H9 (cell line): ENCODE data around the gene PEX7. TPM values are rescaled to one million over a fixed set of nuclear protein-coding genes. Genes with fewer than 3 reads are reported as not detected.

Experiments
- DNase-seq: peaks from one replicate; pipeline ENCODE4 v3.0.0-alpha.2; 2017
- H2AFZ ChIP-seq: one replicate; pipeline ENCODE4 v1.6.1; 2013; ENCODE audit warnings: mild to moderate bottlenecking, low read length, control low read depth, moderate library complexity
- H2AK5ac ChIP-seq: 2 replicates; pipeline ENCODE4 v1.6.1; 2013; ENCODE audit warnings: low read length, control low read depth, mixed read lengths; ENCODE audit not compliant: insufficient read length
- H2BK120ac ChIP-seq: one replicate; pipeline ENCODE4 v1.6.1; 2013; ENCODE audit warnings: low read depth, mild to moderate bottlenecking, low read length, control low read depth, inconsistent platforms; ENCODE audit not compliant: poor library complexity, severe bottlenecking
- H2BK12ac ChIP-seq: 2 replicates; pipeline ENCODE4 v1.6.1; 2013; ENCODE audit warnings: low read length, control low read depth, mixed read lengths, low read depth; ENCODE audit not compliant: insufficient read length
- H2BK15ac ChIP-seq: 2 replicates; pipeline ENCODE4 v1.6.1; 2013; ENCODE audit warnings: low read depth, low read length, control low read depth
- H2BK20ac ChIP-seq: one replicate; pipeline ENCODE4 v1.6.1; 2013; ENCODE audit warnings: low read depth, mild to moderate bottlenecking, low read length, control low read depth, inconsistent platforms; ENCODE audit not compliant: poor library complexity, severe bottlenecking
- H2BK5ac ChIP-seq: 2 replicates; pipeline ENCODE4 v1.6.1; 2013; ENCODE audit warnings: low read length, control low read depth, mixed read lengths; ENCODE audit not compliant: insufficient read length
- H3K14ac ChIP-seq: 2 replicates; pipeline ENCODE4 v1.6.1; 2013; ENCODE audit warnings: low read length, control low read depth; ENCODE audit not compliant: insufficient read depth
- H3K18ac ChIP-seq: 2 replicates; pipeline ENCODE4 v1.6.1; 2013; ENCODE audit warnings: low read depth, mild to moderate bottlenecking, mixed read lengths, low read length, control low read depth; ENCODE audit not compliant: insufficient read length
- H3K23ac ChIP-seq: 2 replicates; pipeline ENCODE4 v1.6.1; 2013; ENCODE audit warnings: low read length, control low read depth, mixed read lengths, low read depth; ENCODE audit not compliant: insufficient read length
- H3K23me2 ChIP-seq: 2 replicates; pipeline ENCODE4 v1.6.1; 2013; ENCODE audit warnings: low read depth, mild to moderate bottlenecking, mixed read lengths, low read length, control low read depth; ENCODE audit not compliant: insufficient read length, poor library complexity, severe bottlenecking
- H3K27ac ChIP-seq: 2 replicates; pipeline ENCODE4 v1.5.1; 2013; ENCODE audit warnings: low read length, control low read depth, mixed read lengths, low read depth; ENCODE audit not compliant: insufficient read length
- H3K27me3 ChIP-seq: 2 replicates; pipeline ENCODE4 v1.6.1; 2013; ENCODE audit warnings: low read length, control low read depth, inconsistent platforms; ENCODE audit not compliant: insufficient read depth
- H3K4ac ChIP-seq: 2 replicates; pipeline ENCODE4 v1.6.1; 2013; ENCODE audit warnings: low read depth, mild to moderate bottlenecking, control low read depth, inconsistent platforms, low read length, moderate library complexity
- H3K4me1 ChIP-seq: 2 replicates; pipeline ENCODE4 v1.6.1; 2013; ENCODE audit warnings: low read length, control low read depth, inconsistent platforms; ENCODE audit not compliant: insufficient read depth
- H3K4me2 ChIP-seq: 2 replicates; pipeline ENCODE4 v1.6.1; 2013; ENCODE audit warnings: low read length, control low read depth, mixed read lengths; ENCODE audit not compliant: insufficient read length, insufficient read depth
- H3K56ac ChIP-seq: 2 replicates; pipeline ENCODE4 v1.6.1; 2013; ENCODE audit warnings: low read depth, mild to moderate bottlenecking, mixed read lengths, low read length, control low read depth; ENCODE audit not compliant: insufficient read length
- H3K79me1 ChIP-seq: 2 replicates; pipeline ENCODE4 v1.6.1; 2013; ENCODE audit warnings: low read depth, mild to moderate bottlenecking, moderate library complexity, low read length, control low read depth, inconsistent platforms; ENCODE audit not compliant: insufficient read depth, poor library complexity, severe bottlenecking
- H3K79me2 ChIP-seq: 2 replicates; pipeline ENCODE4 v1.6.1; 2013; ENCODE audit warnings: low read length, control low read depth, inconsistent platforms; ENCODE audit not compliant: insufficient read depth
- H3K9ac ChIP-seq: 2 replicates; pipeline ENCODE4 v1.6.1; 2013; ENCODE audit warnings: low read length, control low read depth, mixed read lengths; ENCODE audit not compliant: insufficient read length; ENCODE audit errors: extremely low read depth
- H3K9me3 ChIP-seq: one replicate; pipeline ENCODE4 v1.6.1; 2013; ENCODE audit warnings: low read depth, low read length, inconsistent platforms; ENCODE audit not compliant: control insufficient read depth
- H3T11ph ChIP-seq: one replicate; pipeline ENCODE4 v1.6.1; 2013; ENCODE audit warnings: mild to moderate bottlenecking, low read length, control low read depth, inconsistent platforms
- H4K20me1 ChIP-seq: one replicate; pipeline ENCODE4 v1.6.1; 2013; ENCODE audit not compliant: control insufficient read depth, insufficient read length, insufficient read depth
- H4K5ac ChIP-seq: 2 replicates; pipeline ENCODE4 v1.6.1; 2013; ENCODE audit warnings: low read depth, mild to moderate bottlenecking, mixed read lengths, low read length, control low read depth; ENCODE audit not compliant: insufficient read length
- H4K8ac ChIP-seq: replicated peaks from 2 replicates; pipeline ENCODE4 v1.6.1; 2013; ENCODE audit warnings: low read length, control low read depth, mixed read lengths, low read depth; ENCODE audit not compliant: insufficient read length
- H4K91ac ChIP-seq: 2 replicates; pipeline ENCODE4 v1.6.1; 2013; ENCODE audit warnings: low read depth, mild to moderate bottlenecking, moderate library complexity, mixed read lengths, low read length, control low read depth; ENCODE audit not compliant: insufficient read length
- H3K27ac Mint-ChIP-seq, 3 experiments: 2 replicates in 2 of 3; 3 replicates in 1 of 3; pipeline ENCODE4 v1.8.0; 2020 to 2021; ENCODE audit warnings: mixed read lengths in 3 of 3, mild to moderate bottlenecking in 1 of 3, moderate library complexity in 1 of 3
- H3K27me3 Mint-ChIP-seq: 2 replicates; pipeline ENCODE4 v1.8.0; 2021; ENCODE audit warnings: low read depth, mild to moderate bottlenecking, moderate library complexity, mixed read lengths
- H3K36me3 Mint-ChIP-seq, 3 experiments: 2 replicates in 2 of 3; 3 replicates in 1 of 3; pipeline ENCODE4 v1.8.0; 2020 to 2021; ENCODE audit warnings: low read depth in 3 of 3, mixed read lengths in 3 of 3; ENCODE audit not compliant: insufficient read depth in 1 of 3
- H3K4me1 Mint-ChIP-seq, 2 experiments: 2 replicates each; pipeline ENCODE4 v1.8.0; 2020; ENCODE audit warnings: mixed read lengths in 2 of 2
- H3K4me3 Mint-ChIP-seq, 2 experiments: 2 replicates in 1 of 2; 3 replicates in 1 of 2; pipeline ENCODE4 v1.8.0; 2020 to 2021; ENCODE audit warnings: mild to moderate bottlenecking in 2 of 2, mixed read lengths in 2 of 2, moderate library complexity in 1 of 2
- H3K9me3 Mint-ChIP-seq, 2 experiments: 2 replicates in 1 of 2; 3 replicates in 1 of 2; pipeline ENCODE4 v1.8.0; 2020; ENCODE audit warnings: mild to moderate bottlenecking in 2 of 2, mixed read lengths in 2 of 2, moderate library complexity in 1 of 2
- CTCF ChIP-seq: fragments of 200-600 bp; sonication (generic); conservative IDR thresholded peaks from 3 replicates; pipeline ENCODE4 v1.8.0; 2021; ENCODE audit warnings: antibody characterized with exemption, mild to moderate bottlenecking
- WGBS: extraction: QIAGEN DNeasy Blood & Tissue Kit; methylation state at CpG from one replicate; pipeline ENCODE4 v1.1.7; 2013; ENCODE audit warnings: missing lambda C conversion rate, low lambda C conversion rate, mixed read lengths; ENCODE audit not compliant: insufficient read length; ENCODE audit errors: extremely low coverage; 5-methylcytosine and 5-hydroxymethylcytosine counted together
- total RNA-seq: library from RNA; stranded (reverse); gene quantifications from 2 replicates; pipeline ENCODE4 v1.2.1, GENCODE V29; 2021

The PEX7 gene
- total RNA-seq, 1 experiment from 2014 or later, result 8.4 TPM

- H3K79me2 ChIP-seq, result no peaks in the 10 kb centered on the region
Measured at GRCh38 chr6:136783021-136783420, 39.4 kb upstream of the PEX7 start.

More at GRCh38 chr6:136783021-136783420, 39.4 kb upstream of the PEX7 start:
- Histone ChIP-seq H3K27ac (no peak overlapping the region), H4K8ac (no peak overlapping the region), H2BK5ac (no peak overlapping the region), H3K18ac (no peak overlapping the region), H3T11ph (no peak overlapping the region), H2BK12ac (no peak overlapping the region), H4K5ac (no peak overlapping the region), H2AK5ac (no peak overlapping the region), H3K4ac (no peak overlapping the region), H4K91ac (no peak overlapping the region), H2AFZ (no peak overlapping the region), H3K4me1 (no peaks in the 10 kb centered on the region), H3K23ac (no peak overlapping the region), H3K9me3 (no peaks in the 10 kb centered on the region), H3K9ac (no peak overlapping the region), H2BK20ac (no peak overlapping the region), H3K14ac (no peak overlapping the region), H2BK15ac (no peak overlapping the region), H3K4me2 (no peak overlapping the region), H3K23me2 (no peaks in the 10 kb centered on the region), H3K56ac (no peak overlapping the region), H4K20me1 (no peaks in the 10 kb centered on the region), H3K27me3 (no peaks in the 10 kb centered on the region), H3K79me1 (no peaks in the 10 kb centered on the region), H2BK120ac (no peak overlapping the region)
- TF ChIP-seq CTCF, result no peak
- Mint-ChIP-seq H3K27me3 (peaks cover under 1% of the 10 kb centered on the region; the same call in 1 of the 2 replicates), H3K36me3 (no peaks in the 10 kb centered on the region; a peak in 1 of 7 replicates), H3K4me1 (peaks cover 4 to 9% of the 10 kb centered on the region in 2 experiments; a peak in 3 of 4 replicates), H3K27ac (no peak overlapping the region), H3K4me3 (no peak overlapping the region), H3K9me3 (no peaks in the 10 kb centered on the region)
- no CpG with 5 or more reads among the region's 6 CpGs for WGBS
- DNase-seq, result no peak
